PFSK-1 (cell line): ENCODE data around the gene EEF1G.

Source experiments
- FOXP2 ChIP-seq: optimal IDR thresholded peaks from 2 replicates; pipeline ENCODE3; 2011; ENCODE audit warnings: borderline replicate concordance, control low read depth, inconsistent platforms; ENCODE audit not compliant: insufficient read depth; ENCODE audit errors: extremely low read length, extremely low read depth
- POLR2AphosphoS5 ChIP-seq: IDR thresholded peaks from 2 replicates; pipeline ENCODE4 v1.6.1; 2012; ENCODE audit warnings: low read depth, mild to moderate bottlenecking, control low read depth, low read length, moderate library complexity
- REST ChIP-seq, 2 experiments: IDR thresholded peaks; 2 replicates each; pipeline versions ENCODE4 v1.6.1 to v1.8.0; 2011 to 2012; ENCODE audit warnings: low read depth in 2 of 2, low read length in 2 of 2, control low read depth in 1 of 2, inconsistent platforms in 1 of 2, mild to moderate bottlenecking in 1 of 2, moderate library complexity in 1 of 2; ENCODE audit not compliant: insufficient read depth in 1 of 2
- SIN3A ChIP-seq: IDR thresholded peaks from 2 replicates; pipeline ENCODE4 v1.6.1; 2012; ENCODE audit warnings: mild to moderate bottlenecking, low read length, moderate library complexity, borderline replicate concordance; ENCODE audit not compliant: insufficient read depth
- TAF1 ChIP-seq: IDR thresholded peaks from 2 replicates; pipeline ENCODE4 v1.6.1; 2012; ENCODE audit warnings: low read length, control low read depth, borderline replicate concordance; ENCODE audit not compliant: insufficient read depth

DNA sequence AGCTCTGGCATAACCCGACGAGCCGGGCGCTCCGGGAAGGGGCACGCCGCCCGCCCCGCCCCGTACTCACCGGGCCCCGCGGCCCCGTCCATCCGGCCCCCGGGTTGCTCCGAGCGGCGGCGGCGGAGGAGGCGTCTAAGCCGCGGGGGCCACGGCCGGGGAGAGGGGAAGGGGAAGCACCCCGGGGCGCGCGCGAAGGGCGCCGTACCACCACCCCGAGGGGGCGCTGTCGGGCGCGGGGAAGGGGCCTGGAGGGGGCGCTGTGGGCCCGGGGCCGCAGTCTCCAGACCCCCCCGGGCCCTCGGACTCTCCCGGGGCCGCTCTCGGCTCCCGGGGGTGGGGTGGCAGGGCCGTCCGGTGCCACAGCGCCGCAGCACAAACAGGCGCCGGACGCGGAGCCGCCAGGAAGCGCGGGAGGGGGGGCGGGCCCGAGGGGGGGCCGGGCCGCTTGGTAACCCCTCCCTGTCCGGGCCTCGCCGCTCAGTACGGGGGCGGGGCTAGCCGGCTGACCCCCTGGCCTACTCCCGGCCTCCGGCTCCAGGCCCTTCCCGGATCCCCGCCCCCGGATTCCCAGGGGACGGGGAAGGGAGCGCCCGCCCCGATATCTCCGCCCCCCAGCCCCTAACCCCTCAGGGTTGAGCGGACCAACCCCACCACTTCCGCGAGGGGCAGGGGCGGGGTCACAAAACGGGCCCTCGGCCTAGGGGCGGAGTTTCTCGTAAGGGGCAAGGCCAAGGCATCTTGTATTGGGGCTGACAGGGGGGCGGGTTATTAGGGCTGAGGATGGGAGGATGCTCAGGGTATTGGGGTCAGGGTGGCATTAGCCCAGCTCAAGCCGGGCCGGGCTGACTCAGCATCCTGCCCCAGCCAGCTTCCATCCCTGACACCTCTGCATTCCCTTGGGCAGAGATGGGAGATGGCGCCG is 38.9 kb upstream of the EEF1G start, which contains the start of the genes EML3 and ROM1:
- peak; percentile 47 for TF ChIP-seq POLR2AphosphoS5
- no peak for TF ChIP-seq REST (IDR thresholded peaks at IDR 0.05; ENCODE audit: insufficient read depth in 1 of 2, low read depth in 2 of 2, low read length in 2 of 2)
- TF ChIP-seq TAF1 = no peak
- no peak for TF ChIP-seq SIN3A
- TF ChIP-seq FOXP2 = peak; percentile 24
